Measurements from ENCODE around the gene FRY. TPM values are rescaled to one million over a fixed set of nuclear protein-coding genes. Genes with fewer than 3 reads are reported as not detected.

The FRY gene
- total and polyA plus RNA-seq, 9 of the 15 experiments (the other 6 are each of a cell fraction or from before 2014, with no cell fraction given): 0.03 to 0.31 (median 0.11) TPM; not detected in 3

- in situ Hi-C loops (cut with MboI): no loop called here
- Histone ChIP-seq H3K4me3 (no peak overlapping the region), H3K9me1 (ENCODE audit: control insufficient read depth, insufficient read depth, low read length) (no peaks in the 10 kb centered on the region), H3K4me2 (ENCODE audit: insufficient read depth, low read length) (no peak overlapping the region), H3K27me3 (ENCODE audit: control insufficient read depth in 2 of 2, insufficient read depth in 2 of 2, low read length in 2 of 2) (peaks cover 0 to 11% of the 10 kb centered on the region in 2 experiments; a peak in 2 of 5 replicates), H3K4me1 (replicated peaks in 1 of 2; ENCODE audit: control insufficient read depth in 2 of 2, insufficient read depth in 2 of 2, low read length in 2 of 2) (no peaks in the 10 kb centered on the region), H2AFZ (ENCODE audit: low read depth, low read length) (no peak overlapping the region), H3K36me3 (ENCODE audit: control insufficient read depth, insufficient read depth, low read length) (no peaks in the 10 kb centered on the region), H4K20me1 (replicated peaks; ENCODE audit: control insufficient read depth, insufficient read depth, low read length) (no peaks in the 10 kb centered on the region), H3K9ac (ENCODE audit: insufficient read depth in 1 of 2, low read depth in 2 of 2, low read length in 2 of 2) (no peak overlapping the region), H3K79me2 (ENCODE audit: control insufficient read depth, insufficient read depth, low read length) (no peaks in the 10 kb centered on the region), H3K27ac (ENCODE audit: extremely low read depth, low read depth, low read length) (no peak overlapping the region), H3K9me3 (replicated peaks; ENCODE audit: control insufficient read depth, insufficient read depth, low read depth, low read length) (no peaks in the 10 kb centered on the region)
- no TSS peak for BruUV-seq (replicated peaks)
- TF ChIP-seq NFIC (IDR thresholded peaks at IDR 0.05): peak; percentile 69
- peak; percentile 11; the same call in 1 of the 2 replicates for TF ChIP-seq NFIX (CRISPR knock-in tag; IDR thresholded peaks at IDR 0.05; ENCODE audit: low read depth)
- no peak for TF ChIP-seq ZNF184 (CRISPR knock-in tag; IDR thresholded peaks at IDR 0.05)
- ATAC-seq (peak; percentile 48; the same call in 2 of the 3 replicates), FAIRE-seq (no peak), DNase-seq (ENCODE audit: extremely low read depth in 1 of 4, low spot score in 3 of 4) (no peak)
- intact Hi-C loops (cut with micrococcal nuclease): no loop called here
- 0% methylated on average over 2 of the region's 2 CpGs for WGBS (ENCODE audit: insufficient coverage, low coverage, missing lambda C conversion rate)
- ChIA-PET CTCF (ENCODE audit: low intra/inter-chr PET ratio) (no interaction called here), POLR2A (no interaction called here)
Measured at GRCh38 chr13:32234914-32235313, 203.3 kb downstream of the FRY start.

- Histone ChIP-seq H3K27me3 (ENCODE audit: control insufficient read depth in 2 of 2, insufficient read depth in 2 of 2, low read length in 2 of 2) (peaks cover 0 to 11% of the 10 kb centered on the region in 2 experiments; a peak in 2 of 5 replicates), H3K9ac (ENCODE audit: insufficient read depth in 1 of 2, low read depth in 2 of 2, low read length in 2 of 2) (no peak overlapping the region), H3K79me2 (ENCODE audit: control insufficient read depth, insufficient read depth, low read length) (no peaks in the 10 kb centered on the region), H2AFZ (ENCODE audit: low read depth, low read length) (no peak overlapping the region), H3K9me1 (ENCODE audit: control insufficient read depth, insufficient read depth, low read length) (no peaks in the 10 kb centered on the region), H3K4me1 (replicated peaks in 1 of 2; ENCODE audit: control insufficient read depth in 2 of 2, insufficient read depth in 2 of 2, low read length in 2 of 2) (no peaks in the 10 kb centered on the region), H3K36me3 (ENCODE audit: control insufficient read depth, insufficient read depth, low read length) (no peaks in the 10 kb centered on the region), H3K9me3 (replicated peaks; ENCODE audit: control insufficient read depth, insufficient read depth, low read depth, low read length) (no peaks in the 10 kb centered on the region), H3K4me3 (no peak overlapping the region), H4K20me1 (replicated peaks; ENCODE audit: control insufficient read depth, insufficient read depth, low read length) (no peaks in the 10 kb centered on the region), H3K4me2 (ENCODE audit: insufficient read depth, low read length) (no peak overlapping the region), H3K27ac (ENCODE audit: extremely low read depth, low read depth, low read length) (no peak overlapping the region)
- BruUV-seq (replicated peaks): no TSS peak
- CTCF ChIA-PET (ENCODE audit: low intra/inter-chr PET ratio): no interaction called here
- ATAC-seq (no peak), DNase-seq (ENCODE audit: extremely low read depth in 1 of 4, low spot score in 3 of 4) (no peak), FAIRE-seq (no peak)
- 3% methylated on average over 4 of the region's 6 CpGs for WGBS (ENCODE audit: insufficient coverage, low coverage, missing lambda C conversion rate)
- POLR2A ChIA-PET: no interaction called here
- in situ Hi-C loops (cut with MboI) (no loop called here), intact Hi-C loops (cut with micrococcal nuclease) (no loop called here)
- TF ChIP-seq GTF2A2 (tag; IDR thresholded peaks at IDR 0.05) (no peak), ZNF436 (CRISPR knock-in tag; IDR thresholded peaks at IDR 0.05) (no peak), FOXM1 (IDR thresholded peaks at IDR 0.05; ENCODE audit: low read depth) (no peak), FOXM1 (CRISPR knock-in tag; IDR thresholded peaks at IDR 0.05; ENCODE audit: low read depth) (no peak), PRMT5 (CRISPR knock-in tag; IDR thresholded peaks at IDR 0.05) (no peak), EWSR1 (IDR thresholded peaks at IDR 0.05; ENCODE audit: borderline replicate concordance, low read depth, partially characterized antibody) (no peak), MXI1 (IDR thresholded peaks at IDR 0.05; ENCODE audit: low read depth, low read length) (no peak), ZBTB1 (CRISPR knock-in tag; IDR thresholded peaks at IDR 0.05; ENCODE audit: borderline replicate concordance, low read depth) (no peak), ZBTB43 (CRISPR knock-in tag; IDR thresholded peaks at IDR 0.05) (no peak), ZNF184 (CRISPR knock-in tag; IDR thresholded peaks at IDR 0.05) (no peak), ZNF23 (CRISPR knock-in tag; IDR thresholded peaks at IDR 0.05) (no peak), ZBTB9 (CRISPR knock-in tag; IDR thresholded peaks at IDR 0.05) (no peak), BHLHE40 (IDR thresholded peaks at IDR 0.05; ENCODE audit: low read length) (no peak), RFX7 (CRISPR knock-in tag; IDR thresholded peaks at IDR 0.05) (no peak), CHCHD3 (CRISPR knock-in tag; IDR thresholded peaks at IDR 0.05) (no peak)
Measured at GRCh38 chr13:32237681-32238080, 206.1 kb downstream of the FRY start.

Data from K562 (cell line).